ENCODE measurements around the gene CREBZF.
"Not testable (repeated sequence)": the region's sequence is repeated elsewhere in the genome, so short reads cannot be mapped to it uniquely, and the experiment has no call there.

Gene CREBZF

DNA sequence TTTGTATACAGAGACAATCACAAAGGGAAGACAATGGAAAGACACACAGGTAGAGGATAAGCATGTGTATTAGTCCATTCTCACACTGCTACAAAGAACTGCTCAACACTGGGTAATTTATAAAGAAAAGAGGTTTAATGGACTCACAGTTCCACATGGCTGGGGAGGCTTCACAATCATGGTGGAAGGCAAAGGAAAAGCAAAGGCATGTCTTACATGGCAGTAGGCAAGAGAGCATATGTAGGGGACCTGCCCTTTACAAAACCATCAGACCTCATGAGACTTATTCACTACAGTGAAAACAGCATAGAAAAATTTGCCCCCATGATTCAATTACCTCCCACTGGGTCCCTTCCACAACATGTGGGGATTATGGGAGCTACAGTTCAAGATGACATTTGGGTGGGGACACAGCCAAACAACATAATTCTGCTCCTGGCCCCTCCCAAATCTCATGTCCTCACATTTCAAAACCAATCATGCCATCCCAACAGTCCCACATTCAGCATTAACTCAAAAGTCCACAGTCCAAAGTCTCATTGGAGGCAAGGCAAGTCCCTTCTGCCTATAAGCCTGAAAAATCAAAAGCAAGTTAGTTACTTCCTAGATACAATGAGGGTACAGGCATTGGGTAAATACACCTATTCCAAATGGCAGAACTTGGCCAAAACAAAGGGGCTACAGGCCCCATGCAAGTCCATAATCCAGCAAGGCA lies 6.2 kb upstream of the CREBZF start:
- not testable (repeated sequence) for DNase-seq

DNA sequence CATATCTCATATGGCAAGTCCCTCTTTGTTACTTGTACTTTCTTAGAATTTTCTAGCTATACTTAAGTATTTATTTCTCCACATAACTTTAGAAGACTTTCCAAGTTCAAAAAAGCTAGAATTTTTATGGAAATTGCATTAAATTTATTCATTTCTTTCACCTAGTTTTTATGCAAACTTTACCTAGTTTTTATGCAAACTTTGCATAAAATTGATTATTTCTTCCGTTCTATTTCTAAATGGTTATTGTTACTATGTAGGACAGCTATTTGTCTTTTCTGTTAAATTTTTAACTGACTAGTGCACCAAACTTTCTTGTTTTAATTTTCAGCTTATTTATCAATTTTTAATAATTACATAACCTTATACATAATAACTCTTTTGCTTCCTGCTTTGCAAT lies 3.2 kb upstream of the CREBZF start:
- DNase-seq: no peak

DNA sequence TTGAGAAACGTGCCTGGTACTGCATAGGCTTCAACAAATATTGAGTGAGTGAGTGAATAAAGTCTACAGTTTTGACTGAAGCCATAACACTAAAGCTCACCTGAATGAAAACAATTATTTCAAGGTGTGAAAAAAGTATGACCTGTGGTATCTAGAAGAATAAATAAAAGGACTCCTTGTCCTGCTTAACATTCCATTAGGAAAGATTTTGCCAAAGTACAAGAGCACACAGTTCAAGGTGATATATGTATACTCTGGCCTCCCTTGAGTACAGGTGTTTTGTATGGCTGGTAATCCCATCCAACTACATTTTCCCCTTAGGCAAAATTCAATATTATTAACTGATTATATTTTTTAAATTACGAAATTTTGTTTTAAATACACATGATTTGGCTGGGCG lies 1.8 kb upstream of the CREBZF start:
- DNase-seq: no peak

DNA sequence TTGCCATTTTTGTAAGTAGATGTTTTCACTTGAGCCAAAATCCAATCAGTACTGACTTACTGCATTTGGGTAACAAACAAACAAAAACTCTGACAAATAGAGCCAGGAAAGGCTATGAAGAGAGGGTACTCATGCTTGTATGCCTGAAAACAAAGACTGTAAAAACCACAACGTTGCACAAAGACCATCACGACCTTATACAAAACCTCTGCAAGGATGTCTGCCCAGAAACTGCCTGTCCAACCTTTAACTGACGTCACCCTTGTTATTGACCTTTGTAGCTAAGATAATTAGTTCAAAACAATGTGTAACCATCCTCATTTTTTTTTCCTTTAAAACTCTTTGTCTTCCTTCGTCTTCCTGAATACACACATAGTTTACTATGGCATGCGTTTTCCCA lies 804 bp upstream of the CREBZF start:
- DNase-seq: no peak

DNA sequence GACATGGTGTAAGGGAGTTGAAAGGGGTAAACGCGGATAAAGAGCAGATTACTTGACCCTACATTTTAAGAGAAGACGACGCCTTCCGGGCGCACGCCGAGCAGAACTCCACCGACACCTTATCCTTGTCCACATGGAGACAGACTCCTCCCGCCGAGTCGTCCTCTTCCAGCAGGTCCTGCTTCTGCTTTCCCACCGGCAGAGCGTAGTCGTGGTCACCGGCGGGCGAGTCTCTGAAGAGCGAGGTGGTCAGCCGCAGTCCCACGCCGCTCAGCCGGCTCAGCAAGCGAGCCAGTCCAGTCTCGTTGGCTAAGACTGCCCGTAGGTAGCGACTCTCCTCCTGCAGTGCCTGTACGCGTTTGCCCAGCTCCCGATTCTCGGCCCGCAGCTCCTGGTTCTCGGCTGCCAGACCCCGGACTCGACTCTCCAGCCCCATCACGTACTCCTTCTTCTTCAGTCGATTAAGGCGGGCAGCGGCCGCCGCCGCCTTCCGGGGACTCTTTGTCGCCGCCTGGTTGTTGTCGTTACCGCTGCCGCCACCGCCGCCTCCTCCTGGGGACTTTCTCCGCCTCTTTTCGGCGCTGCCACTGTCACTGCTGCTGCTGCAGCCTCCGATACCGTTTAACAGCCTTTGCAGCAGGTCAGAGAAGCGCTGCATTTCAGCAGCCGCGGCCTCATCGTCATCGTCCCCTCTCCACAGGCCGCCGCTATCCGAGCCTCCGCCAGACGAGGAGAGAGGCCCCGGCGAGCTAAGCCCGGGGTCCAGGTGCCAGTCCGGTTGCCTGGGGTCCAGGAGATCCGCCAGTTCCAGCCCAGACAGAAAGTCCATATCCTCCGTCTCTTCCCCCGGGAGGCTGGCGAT lies 945 bp downstream of the CREBZF start:
- DNase-seq: peak; percentile 91

DNA sequence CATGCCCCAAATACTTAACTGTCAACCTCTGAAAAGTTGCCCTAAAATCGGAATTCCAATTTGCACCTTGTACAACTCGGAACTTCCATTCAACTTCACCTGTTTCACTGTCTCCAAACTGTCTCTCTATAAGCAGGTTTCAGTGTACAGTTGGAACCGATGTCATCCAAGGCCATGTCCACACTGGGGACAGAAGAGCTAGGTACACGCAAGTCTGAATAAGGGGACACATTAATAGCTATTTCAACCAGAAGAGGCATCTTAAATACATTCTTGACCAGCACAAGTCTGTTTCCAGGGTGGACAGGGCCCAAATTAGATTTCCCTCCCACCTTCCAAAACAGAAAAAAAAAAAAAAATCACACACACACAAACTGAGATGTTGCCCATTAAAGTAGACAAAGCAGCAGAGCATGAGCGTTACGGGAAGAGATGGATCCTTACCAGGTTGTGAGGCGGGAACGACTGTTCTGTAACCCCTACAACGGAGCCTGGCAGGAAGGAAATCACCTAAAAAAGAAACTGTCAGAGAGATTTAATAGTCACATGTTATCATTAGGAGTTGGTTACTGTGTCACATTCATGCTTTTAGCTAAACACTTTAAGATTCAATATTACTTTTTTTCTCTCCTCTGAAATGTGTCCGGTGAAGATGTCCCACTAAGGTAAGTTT lies 1.7 kb downstream of the CREBZF start:
- no peak for DNase-seq

DNA sequence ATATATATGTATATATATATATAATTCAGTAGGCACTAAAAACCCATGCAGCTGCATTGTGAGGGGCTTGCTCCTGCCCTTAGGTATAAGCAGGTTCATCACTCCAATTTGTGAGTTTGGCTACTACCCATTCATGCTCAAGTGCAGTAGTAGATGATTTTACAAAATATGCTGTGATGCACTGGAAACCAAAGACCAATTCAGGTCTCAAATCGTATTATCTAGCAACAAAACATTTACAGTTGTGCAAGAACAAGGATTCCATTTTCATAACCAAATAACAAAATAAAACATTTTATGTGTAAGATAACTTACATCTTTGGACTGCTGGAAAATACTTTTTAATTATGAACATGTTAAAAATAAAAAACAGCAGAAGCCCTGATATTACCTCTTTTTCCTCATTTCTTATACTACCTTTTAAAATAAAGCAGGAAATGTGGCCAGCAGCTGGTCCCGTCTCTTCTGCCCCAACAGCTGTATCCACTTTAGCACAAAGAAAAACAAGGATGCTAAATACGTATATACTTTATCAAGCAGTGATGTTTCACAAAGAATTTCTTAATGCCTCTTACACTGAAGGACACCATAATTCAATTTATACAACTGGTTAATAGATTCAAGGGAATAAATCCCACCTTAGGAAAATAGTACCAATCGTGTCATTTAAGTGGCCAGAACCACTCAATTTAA lies 2.8 kb downstream of the CREBZF start:
- DNase-seq: no peak

DNA sequence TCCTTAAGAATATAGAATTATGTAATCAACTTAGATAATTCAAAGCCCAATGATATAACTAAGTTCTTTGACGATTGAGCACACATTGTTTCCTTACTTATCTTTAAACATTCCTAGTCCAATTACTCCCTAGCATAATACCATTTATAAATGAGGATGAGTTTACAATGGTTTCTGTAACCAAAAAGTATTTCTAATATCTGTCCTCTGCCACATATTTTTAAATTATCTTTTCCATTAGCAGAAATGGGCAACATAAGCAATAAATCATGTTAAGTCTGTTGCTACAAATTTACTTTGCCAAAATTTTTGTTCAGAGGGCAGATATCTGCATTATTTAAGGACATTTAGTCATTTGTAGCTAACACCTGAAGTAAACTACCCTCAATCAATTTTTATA lies 6.7 kb downstream of the CREBZF start:
- DNase-seq: no peak

DNA sequence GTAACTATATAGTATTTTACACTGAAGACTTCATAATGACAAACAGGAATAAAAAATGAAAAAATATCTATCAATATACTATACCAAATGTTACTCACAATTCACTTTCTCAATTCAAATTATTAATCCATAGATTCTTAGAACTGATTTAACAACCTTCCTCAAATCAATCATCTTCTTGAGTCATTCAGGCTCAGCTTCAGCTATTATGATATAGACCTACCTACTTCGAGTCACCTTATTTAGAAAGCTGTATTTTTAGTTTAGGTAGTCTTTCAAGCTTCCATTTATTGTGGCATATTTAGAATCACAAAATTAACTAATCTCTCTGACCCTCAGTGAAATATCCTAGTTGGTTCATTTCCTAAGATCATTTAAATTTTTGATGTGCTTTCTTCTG lies 8.2 kb downstream of the CREBZF start:
- no peak for DNase-seq

DNA sequence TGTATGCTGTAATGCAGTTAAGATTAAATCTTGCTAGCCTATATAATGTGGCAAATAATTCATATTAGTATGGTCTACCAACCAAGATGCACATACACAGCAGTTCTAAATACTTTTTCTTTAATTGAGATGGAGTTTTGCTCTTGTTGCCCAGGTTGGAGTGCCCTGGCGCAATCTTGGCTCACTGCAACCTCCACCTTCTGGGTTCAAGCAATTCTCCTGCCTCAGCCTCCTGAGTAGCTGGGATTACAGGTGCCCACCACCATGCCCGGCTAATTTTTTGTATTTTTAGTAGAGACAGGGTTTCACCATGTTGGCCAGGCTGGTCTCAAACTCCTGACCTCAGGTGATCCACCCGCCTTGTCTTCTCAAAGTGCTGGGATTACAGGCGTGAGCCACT lies 10.6 kb downstream of the CREBZF start:
- DNase-seq: not testable (repeated sequence)

DNA sequence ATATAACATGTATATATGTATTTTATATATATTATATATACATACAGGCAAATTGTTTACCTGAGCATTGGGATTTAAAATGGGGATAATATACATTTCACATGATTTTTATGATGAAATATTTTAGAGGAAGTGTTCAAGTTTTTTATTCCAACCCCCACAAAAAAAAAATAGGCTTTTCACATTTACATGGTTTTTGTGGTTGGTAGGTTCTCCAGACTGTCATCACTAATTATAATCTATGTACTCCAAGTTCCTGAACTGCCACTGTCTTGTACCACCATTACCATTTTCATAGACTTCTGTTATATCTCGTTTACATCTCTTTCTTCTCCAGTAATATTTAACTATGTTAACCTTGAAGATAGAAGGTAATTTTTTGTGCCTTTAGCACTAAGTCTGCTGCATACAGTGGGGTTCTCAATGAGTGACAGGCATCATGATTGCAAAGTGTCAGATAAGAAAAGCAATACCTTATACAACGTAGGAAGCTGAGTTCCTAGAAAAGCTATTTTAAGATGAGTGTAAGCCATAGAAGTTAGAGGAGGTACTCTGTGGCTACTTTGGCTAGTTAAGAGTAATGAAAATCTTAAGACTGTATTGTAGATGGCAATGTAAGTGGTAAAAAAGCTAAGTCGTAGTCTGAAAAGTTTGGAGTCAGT lies 12.0 kb downstream of the CREBZF start:
- DNase-seq: no peak

DNA sequence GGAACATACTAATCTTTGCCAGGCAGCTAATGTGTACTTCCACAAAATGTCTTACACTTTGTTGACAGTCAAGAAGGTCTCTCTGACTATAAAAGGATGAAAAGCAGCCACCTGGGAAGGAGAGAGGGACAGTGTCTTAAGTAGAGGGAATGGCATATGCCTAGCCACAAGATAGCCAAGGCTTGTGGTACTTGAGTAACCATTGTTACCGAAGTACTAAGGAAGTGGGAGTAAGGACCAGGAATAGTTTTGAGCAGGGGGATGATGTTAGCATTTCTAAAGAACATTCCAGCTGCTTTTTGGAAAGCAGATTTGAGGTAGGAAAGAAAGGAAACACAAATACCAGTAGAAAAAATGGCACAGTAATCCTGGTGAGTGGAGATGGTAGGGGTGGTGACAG lies 13.8 kb downstream of the CREBZF start:
- no peak for DNase-seq

DNA sequence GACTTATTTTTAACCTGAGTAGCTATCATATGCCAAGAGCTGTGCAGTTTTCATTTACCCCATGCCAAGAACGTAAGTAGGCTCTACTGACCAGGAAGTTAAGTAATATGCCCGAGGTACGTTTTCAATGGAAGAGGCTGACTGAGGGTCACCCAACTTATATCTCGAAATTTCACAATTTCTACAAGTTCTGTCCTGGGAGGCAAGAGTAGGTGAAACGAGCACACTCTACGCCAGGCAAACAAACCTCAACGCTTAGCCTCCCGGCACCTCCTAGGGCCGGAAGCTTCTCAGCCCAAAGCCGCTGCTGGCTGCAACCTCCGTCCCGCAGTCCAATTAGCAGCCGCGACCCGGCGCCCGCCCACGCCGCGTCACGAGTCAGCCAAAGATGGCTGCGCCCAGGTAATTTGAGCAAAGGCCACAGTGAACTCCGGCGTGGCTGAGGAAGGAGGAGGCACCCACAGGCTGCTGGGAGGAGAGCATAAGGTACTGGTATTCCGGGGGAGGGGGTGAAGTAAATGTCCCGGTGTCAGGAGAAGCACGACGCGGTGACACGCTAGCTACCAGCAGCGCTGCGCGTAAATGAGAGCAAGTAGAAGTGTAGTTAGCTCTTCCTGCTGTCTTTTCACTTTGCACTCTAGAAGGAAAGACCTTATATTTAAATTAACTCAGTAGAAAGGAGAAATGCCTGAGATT lies 17.2 kb downstream of the CREBZF start, which contains the start of gene TMEM126A:
TSS of gene TMEM126A (plus strand) at position 364 of the 696 bp plus-strand sequence. CDS start 2,289 bp downstream, outside the sequence.
- DNase-seq: peak; percentile 95

DNA sequence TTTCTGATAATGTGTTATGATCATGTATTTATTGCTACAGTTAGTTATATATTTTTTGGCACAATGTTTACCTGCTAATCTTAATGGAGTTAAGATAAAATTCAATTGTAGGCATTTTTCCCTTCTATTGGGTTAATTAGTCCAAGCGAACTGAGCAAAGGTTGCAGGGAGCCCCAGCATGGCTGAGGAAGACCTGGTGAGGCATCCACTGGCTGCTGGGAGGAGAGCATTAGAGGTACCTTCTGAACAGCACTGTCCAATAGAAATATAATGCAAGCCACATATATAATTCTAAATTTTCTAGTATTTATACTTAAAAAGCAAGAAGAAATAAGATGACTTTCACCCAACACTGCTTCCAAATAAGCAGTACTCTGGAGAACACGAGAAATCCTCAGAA lies 17.9 kb downstream of the CREBZF start:
- no peak for DNase-seq

DNA sequence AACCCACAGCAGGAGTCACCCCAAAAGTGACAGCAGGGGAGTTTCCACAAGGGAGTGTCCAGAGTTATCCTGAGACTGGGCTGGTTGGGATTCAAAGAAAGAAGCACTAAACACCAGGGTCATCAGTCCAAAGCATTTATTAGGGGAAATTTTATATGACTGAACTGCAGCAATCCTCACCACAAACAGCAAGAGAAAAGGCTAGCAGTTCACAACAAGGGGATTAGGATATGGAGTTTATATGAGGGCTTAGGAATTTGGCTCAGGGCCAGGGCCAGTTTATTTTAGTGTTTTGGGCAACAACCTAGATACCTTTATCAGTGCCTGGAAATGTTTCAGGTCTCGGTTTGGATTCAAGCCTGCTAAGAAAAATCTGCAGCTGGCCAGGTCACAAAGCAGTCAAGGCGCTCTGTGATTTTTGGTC lies 21.7 kb downstream of the CREBZF start:
- DNase-seq: no peak

DNA sequence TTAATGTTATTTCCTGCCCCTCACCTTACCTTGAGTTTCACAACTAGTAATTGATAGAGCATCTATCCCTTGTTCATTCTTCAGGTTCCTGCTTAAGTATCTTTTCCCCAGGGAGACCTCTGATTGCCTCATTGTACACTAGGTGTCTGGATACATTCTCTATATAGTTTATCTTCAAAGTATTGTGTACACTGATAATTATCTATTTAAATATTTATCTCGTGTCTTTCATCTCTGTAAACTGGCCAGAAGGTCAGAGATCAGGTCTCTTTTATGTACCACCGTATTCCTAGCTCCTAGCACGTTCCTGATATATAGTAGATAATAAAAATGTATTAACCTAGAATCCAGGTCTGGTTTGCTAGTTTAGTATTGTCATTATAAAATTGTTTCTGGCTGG lies 30.2 kb downstream of the CREBZF start:
- no peak for DNase-seq

DNA sequence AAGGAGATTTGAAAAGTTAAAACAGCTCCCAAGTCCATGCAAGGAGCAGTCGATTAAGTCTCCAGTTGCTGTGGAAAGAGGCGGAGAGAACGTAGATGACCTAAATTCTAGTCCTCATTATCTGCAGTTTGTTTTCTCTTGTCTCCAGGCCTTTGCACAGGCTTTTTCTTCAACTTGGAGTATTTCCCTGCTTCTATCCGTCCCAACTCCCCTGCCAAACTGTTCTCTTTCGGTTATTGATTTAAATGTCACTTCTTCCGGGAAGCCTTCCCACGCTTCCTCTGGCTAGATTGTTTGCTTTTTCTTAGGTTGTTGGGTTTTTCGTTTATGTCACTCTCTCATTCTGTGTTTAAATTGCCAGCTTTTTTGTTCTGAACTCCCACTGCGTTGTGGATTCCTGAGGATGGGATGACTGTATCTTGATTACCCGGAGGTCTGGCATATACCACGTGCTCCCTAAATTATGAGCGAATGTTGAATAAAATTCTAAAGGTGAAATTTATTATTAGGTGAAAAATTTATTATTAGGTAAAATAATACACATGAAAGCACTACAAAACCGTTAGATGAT lies 36.1 kb downstream of the CREBZF start:
- no peak for DNase-seq

DNA sequence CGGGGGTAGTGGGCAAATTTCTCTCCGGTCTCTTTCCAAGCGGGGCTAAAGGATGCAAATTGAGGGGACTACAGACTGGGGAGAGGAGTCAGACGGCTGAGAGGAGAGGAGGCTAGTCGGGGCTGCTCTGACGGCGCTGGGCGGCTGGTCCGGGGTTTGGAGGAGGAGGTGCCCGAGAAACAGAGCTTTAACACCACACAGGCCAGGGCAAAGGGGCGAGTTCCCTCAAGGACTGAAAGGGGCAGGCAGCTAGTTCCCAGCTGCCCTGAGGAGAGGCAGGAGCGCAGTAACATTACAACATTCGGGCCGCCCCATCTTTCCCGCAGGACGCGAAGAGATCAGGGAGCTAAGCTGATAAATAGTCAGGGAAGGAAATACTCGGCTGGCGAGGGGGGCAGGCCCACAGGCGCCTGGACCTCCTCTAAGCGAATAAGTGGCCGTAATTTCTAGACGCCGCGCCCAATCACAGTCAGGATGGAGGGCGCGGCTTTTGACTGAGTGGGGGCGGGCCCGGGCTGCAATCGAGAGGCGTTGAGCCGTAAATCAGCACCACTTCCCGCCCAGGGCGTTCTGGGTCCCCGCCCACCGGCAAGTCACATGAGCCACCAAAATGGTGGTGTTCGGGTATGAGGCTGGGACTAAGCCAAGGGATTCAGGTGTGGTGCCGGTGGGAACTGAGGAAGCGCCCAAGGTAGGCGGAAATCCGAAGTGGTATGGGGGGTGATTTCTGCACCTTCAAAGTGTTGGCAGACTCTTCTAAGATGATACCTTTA lies 36.7 kb downstream of the CREBZF start, which contains the start of gene TMEM126B:
TSS of gene TMEM126B (plus strand) at position 596 of the 773 bp plus-strand sequence. CDS start at position 611, 15 bp downstream.
- DNase-seq: peak; percentile 96

DNA sequence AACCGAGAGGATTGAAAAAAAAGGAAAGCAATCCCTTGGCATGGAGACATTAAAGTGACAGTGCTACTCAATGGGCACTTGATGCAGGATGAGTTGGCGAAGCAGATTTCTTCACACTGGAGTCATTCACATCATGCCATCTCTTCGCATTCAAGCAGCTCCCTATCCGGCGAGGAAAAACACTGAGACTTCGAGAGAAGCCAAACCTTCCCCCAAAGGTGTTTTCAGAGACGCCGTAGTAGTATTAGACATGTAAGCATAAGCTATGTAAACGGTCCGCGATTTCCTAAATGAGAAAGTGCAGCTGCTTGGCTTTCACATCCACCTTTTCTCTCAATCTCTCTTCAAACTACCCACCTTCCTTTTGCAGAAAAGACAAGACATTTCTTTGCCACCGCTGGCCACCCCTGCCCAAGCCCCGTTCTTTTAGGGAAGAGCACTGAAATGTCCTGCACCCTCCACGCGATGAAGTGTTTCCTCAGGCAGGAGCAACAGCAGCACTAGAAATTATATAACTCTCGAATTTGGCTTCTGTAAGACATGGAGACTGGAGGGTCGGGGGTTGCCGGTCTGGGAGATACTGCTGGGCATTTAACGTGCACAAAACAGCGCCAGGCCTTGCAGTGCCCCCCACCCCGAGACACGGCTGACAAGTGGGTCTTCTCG lies 37.5 kb downstream of the CREBZF start, which contains the start of gene DLG2:
TSS of gene DLG2 (minus strand) at position 13 of the 666 bp plus-strand sequence.
- no peak for DNase-seq

DNA sequence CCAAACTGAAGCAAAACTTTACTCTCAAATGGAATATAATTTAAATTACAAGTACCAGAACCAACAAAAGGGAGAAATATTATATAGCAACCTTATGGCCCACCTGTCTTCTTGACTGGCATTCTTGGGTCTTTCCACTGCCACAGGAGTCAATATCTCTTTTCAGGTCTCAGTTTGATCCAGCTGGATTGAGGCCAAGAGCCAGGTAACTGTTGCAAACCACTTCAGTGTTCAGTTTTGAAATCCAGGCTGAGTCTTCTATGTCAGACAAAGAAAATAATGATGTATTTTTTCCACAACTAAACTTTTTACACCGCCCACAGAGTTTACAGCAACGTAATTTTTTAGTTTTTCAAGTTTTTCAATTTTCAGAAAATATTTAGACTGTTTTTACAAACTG lies 38.4 kb downstream of the CREBZF start:
- no peak for DNase-seq

All from activated CD8-positive, alpha-beta memory T cell treated with anti-CD3 and anti-CD28 coated beads for 24 hours (primary cell).